K562 (cell line): Measurements from ENCODE around the gene SCN4B. TPM values are rescaled to one million over a fixed set of nuclear protein-coding genes. Genes with fewer than 3 reads are reported as not detected.

ENCODE experiments used
- ATAC-seq: fragments of 200-7000 bp; cut with Tn5 transposase; 3 replicates; pipeline ENCODE4 v1.9.1; 2020; ENCODE audit warnings: moderate library complexity
- BruUV-seq: library from RNA; stranded (reverse); fragments of 400-500 nt; replicated peaks from 2 replicates; lab custom pipeline; 2021; lab: Mats Ljungman, UMichigan
- CTCF ChIA-PET: fragments of 300-600 bp; formaldehyde crosslinking; extraction: SDS; loops from one replicate; lab custom pipeline; 2021; ENCODE audit warnings: low intra/inter-chr PET ratio; lab: Yijun Ruan, JAX
- POLR2A ChIA-PET: fragments of 300-600, 350-650 bp; sonication (Branson Sonifier 250); formaldehyde crosslinking; extraction: SDS; loops from one replicate; lab custom pipeline; 2021; ENCODE audit warnings: antibody characterized with exemption, inconsistent platforms; lab: Yijun Ruan, JAX
- DNase-seq, 4 experiments: peaks; one replicate each; pipeline versions ENCODE4 v3.0.0 to v3.0.0-alpha.2; 2011 to 2018; ENCODE audit warnings: low spot score in 3 of 4, mixed read lengths in 3 of 4; ENCODE audit errors: extremely low read depth in 1 of 4
- FAIRE-seq: peaks from 2 replicates; lab custom pipeline; 2011; peaks lifted over from hg19 to GRCh38; lab: Jason Lieb, UNC
- H2AFZ ChIP-seq: 2 replicates; pipeline ENCODE4 v1.6.0; 2011; ENCODE audit warnings: low read depth, low read length, control low read depth, inconsistent platforms
- H3K27ac ChIP-seq: fragments of 200-600 bp; 3 replicates; pipeline ENCODE4 v1.8.0; 2011; ENCODE audit warnings: low read depth, mild to moderate bottlenecking, control low read depth, inconsistent platforms, low read length, moderate library complexity, mixed read lengths; ENCODE audit errors: extremely low read depth
- H3K27me3 ChIP-seq, 2 experiments: fragments of 300-600 bp in 1 of 2; 2 replicates in 1 of 2; 3 replicates in 1 of 2; pipeline versions ENCODE4 v1.6.0 to v1.8.0; 2011; ENCODE audit warnings: inconsistent platforms in 2 of 2, low read length in 2 of 2, mild to moderate bottlenecking in 1 of 2, mixed read lengths in 1 of 2, moderate library complexity in 1 of 2; ENCODE audit not compliant: control insufficient read depth in 2 of 2, insufficient read depth in 2 of 2
- H3K36me3 ChIP-seq: fragments of 300-600 bp; 3 replicates; pipeline ENCODE4 v1.8.0; 2011; ENCODE audit warnings: mild to moderate bottlenecking, low read length, inconsistent platforms; ENCODE audit not compliant: control insufficient read depth, insufficient read depth
- H3K4me1 ChIP-seq, 2 experiments: fragments of 200-600 bp in 1 of 2; replicated peaks in 1 of 2; 2 replicates in 1 of 2; 3 replicates in 1 of 2; pipeline versions ENCODE4 v1.5.1 to v1.8.0; 2011; ENCODE audit warnings: inconsistent platforms in 2 of 2, low read length in 2 of 2, mild to moderate bottlenecking in 1 of 2, mixed read lengths in 1 of 2, moderate library complexity in 1 of 2; ENCODE audit not compliant: control insufficient read depth in 2 of 2, insufficient read depth in 2 of 2
- H3K4me2 ChIP-seq: 2 replicates; pipeline ENCODE4 v1.6.1; 2011; ENCODE audit warnings: low read length, control low read depth, inconsistent platforms, mixed read lengths; ENCODE audit not compliant: insufficient read depth
- H3K4me3 ChIP-seq: fragments of 200-600 bp; sonication (generic), shearing (Covaris generic); 2 replicates; pipeline ENCODE4 v1.5.1; 2016; ENCODE audit warnings: control low read depth, inconsistent platforms
- H3K79me2 ChIP-seq: fragments of 200-600 bp; 3 replicates; pipeline ENCODE4 v1.8.0; 2011; ENCODE audit warnings: low read length, inconsistent platforms; ENCODE audit not compliant: control insufficient read depth, insufficient read depth
- H3K9ac ChIP-seq, 2 experiments: 2 replicates each; pipeline versions ENCODE4 v1.6.0 to v1.6.1; 2011; ENCODE audit warnings: low read depth in 2 of 2, low read length in 2 of 2, control low read depth in 1 of 2, inconsistent platforms in 1 of 2, mild to moderate bottlenecking in 1 of 2, mixed read lengths in 1 of 2; ENCODE audit not compliant: insufficient read depth in 1 of 2
- H3K9me1 ChIP-seq: one replicate; pipeline ENCODE4 v1.6.0; 2011; ENCODE audit warnings: inconsistent platforms, mild to moderate bottlenecking, low read length, moderate library complexity; ENCODE audit not compliant: control insufficient read depth, insufficient read depth
- H3K9me3 ChIP-seq: replicated peaks from 2 replicates; pipeline ENCODE4 v1.5.1; 2011; ENCODE audit warnings: low read depth, low read length, inconsistent platforms; ENCODE audit not compliant: control insufficient read depth, insufficient read depth
- H4K20me1 ChIP-seq: replicated peaks from 2 replicates; pipeline ENCODE4 v1.6.1; 2011; ENCODE audit warnings: low read length, inconsistent platforms, mixed read lengths; ENCODE audit not compliant: control insufficient read depth, insufficient read depth
- BMI1 ChIP-seq: fragments of 150-350 bp; IDR thresholded peaks from 2 replicates; pipeline ENCODE4 v1.6.1; 2014; ENCODE audit warnings: low read length
- CBX8 ChIP-seq: fragments of 200-600 bp; sonication (generic); IDR thresholded peaks from 2 replicates; pipeline ENCODE4 v1.6.1; 2012; ENCODE audit warnings: borderline replicate concordance, mixed run types, low read depth, mild to moderate bottlenecking, moderate library complexity, mixed read lengths, low read length, control low read depth, inconsistent platforms; ENCODE audit not compliant: poor library complexity, severe bottlenecking; ENCODE audit errors: extremely low read depth
- HMGN3 ChIP-seq: IDR thresholded peaks from 2 replicates; pipeline ENCODE4 v1.6.1; 2011; ENCODE audit warnings: borderline replicate concordance, low read depth, mild to moderate bottlenecking, mixed read lengths, low read length; ENCODE audit not compliant: insufficient read length; ENCODE audit errors: extremely low read depth
- L3MBTL2 ChIP-seq: fragments of 450-650 bp; IDR thresholded peaks from 2 replicates; pipeline ENCODE4 v1.6.1; 2016; ENCODE audit warnings: mild to moderate bottlenecking, moderate library complexity
- MEF2D ChIP-seq: conservative IDR thresholded peaks from 2 replicates; pipeline ENCODE4 v1.6.1; 2016; ENCODE audit warnings: low read depth, missing genetic modification characterization, missing compliant biosample characterization
- MEIS2 ChIP-seq: fragments of 450-650 bp; IDR thresholded peaks from 2 replicates; pipeline ENCODE4 v1.6.1; 2014; ENCODE audit warnings: mild to moderate bottlenecking; ENCODE audit not compliant: partially characterized antibody
- MTA2 ChIP-seq: fragments of 450-650 bp; IDR thresholded peaks from 2 replicates; pipeline ENCODE4 v1.6.1; 2016; ENCODE audit warnings: low read depth
- NEUROD1 ChIP-seq: fragments of 150-350 bp; IDR thresholded peaks from 2 replicates; pipeline ENCODE4 v1.6.1; 2014; ENCODE audit warnings: borderline replicate concordance, low read length, low read depth; ENCODE audit not compliant: partially characterized antibody
- PHF20 ChIP-seq: fragments of 450-650 bp; IDR thresholded peaks from 2 replicates; pipeline ENCODE4 v1.6.1; 2018; ENCODE audit not compliant: partially characterized antibody
- POLR2B ChIP-seq: fragments of 450-650 bp; IDR thresholded peaks from 2 replicates; pipeline ENCODE4 v1.6.1; 2018; ENCODE audit warnings: low read depth; ENCODE audit not compliant: partially characterized antibody
- RFX7 ChIP-seq: fragments of 250-450 bp; sonication (Bioruptor Pico); IDR thresholded peaks from 2 replicates; pipeline ENCODE4 v1.5.1; 2021; ENCODE audit warnings: mild to moderate bottlenecking
- SIRT6 ChIP-seq: IDR thresholded peaks from one replicate; pipeline ENCODE4 v1.6.1; 2012; ENCODE audit warnings: low read depth, mild to moderate bottlenecking, control low read depth, inconsistent platforms, low read length, moderate library complexity
- SIX5 ChIP-seq, 2 experiments: IDR thresholded peaks; 2 replicates each; pipeline ENCODE4 v1.6.1; 2011; ENCODE audit warnings: low read length in 2 of 2, borderline replicate concordance in 1 of 2, low read depth in 1 of 2, mild to moderate bottlenecking in 1 of 2, moderate library complexity in 1 of 2; ENCODE audit not compliant: insufficient read depth in 1 of 2
- SPI1 ChIP-seq: IDR thresholded peaks from 2 replicates; pipeline ENCODE4 v1.6.1; 2011; ENCODE audit warnings: low read depth, low read length, control low read depth, borderline replicate concordance
- ZFP30 ChIP-seq: fragments of 250-450 bp; sonication (Bioruptor Pico); IDR thresholded peaks from 2 replicates; pipeline ENCODE4 v1.8.0; 2022; ENCODE audit warnings: moderate library complexity, mild to moderate bottlenecking, inconsistent platforms, borderline replicate concordance
- WGBS: fragments of 100-300 bp; shearing (Covaris generic); methylation state at CpG from one replicate; pipeline ENCODE4 v1.1.6; 2016; ENCODE audit warnings: low coverage, mixed read lengths; ENCODE audit not compliant: insufficient coverage; ENCODE audit errors: missing lambda C conversion rate; 5-methylcytosine and 5-hydroxymethylcytosine counted together
- in situ Hi-C: fragments of 300-500 bp; cut with MboI; formaldehyde crosslinking; loops from 4 replicates; pipeline ENCODE4 v1.15.0; 2018; ENCODE audit warnings: inconsistent platforms, mixed read lengths
- intact Hi-C: fragments of 100-400 bp; cut with micrococcal nuclease; formaldehyde crosslinking; loops from 2 replicates; pipeline ENCODE4 v1.14.2; 2022
- polyA plus RNA-seq, 8 experiments: library from polyadenylated mRNA; depleted of rRNA in 4 of 8; stranded (reverse) in 5 of 8; unstranded in 3 of 8; fragments of >200 nt; fragmentation: Nextera tagmentation in 2 of 8; fragmentation: Illumina TruSeq in 1 of 8; extraction: Ambion mirVana in 2 of 8; extraction: Trizol in 1 of 8; gene quantifications; 2 replicates each; pipeline versions ENCODE4 v1.2.1 to v1.2.3, GENCODE V29; 2011 to 2014; ENCODE audit warnings: inconsistent platforms in 1 of 8, missing spikeins in 1 of 8
- total RNA-seq, 7 experiments: library from RNA; depleted of rRNA in 6 of 7; stranded (reverse); fragments of >200 nt in 6 of 7; fragmentation: Illumina TruSeq in 2 of 7; extraction: Trizol in 2 of 7; gene quantifications; 2 replicates each; pipeline versions ENCODE4 v1.2.1 to v1.2.3, GENCODE V29; 2011 to 2021; ENCODE audit warnings: low replicate concordance in 1 of 7
- TF ChIP-seq, protein P1 (sequence below): IDR thresholded peaks from 2 replicates; pipeline ENCODE4 v1.6.1; 2012; ENCODE audit warnings: low read depth, low read length, improper control_type of control experiment, borderline replicate concordance
- TF ChIP-seq, protein P2 (sequence below): fragments of 250-450 bp; sonication (Bioruptor Pico); IDR thresholded peaks from 2 replicates; pipeline ENCODE4 v1.8.0; 2021; ENCODE audit warnings: mild to moderate bottlenecking, moderate library complexity
- TF ChIP-seq, protein P3 (sequence below), 3 experiments: fragments of 200-800 bp in 1 of 3; sonication (Bioruptor generic) in 1 of 3; sonication (generic) in 1 of 3; formaldehyde crosslinking in 1 of 3; IDR thresholded peaks; 2 replicates each; pipeline versions ENCODE4 v1.6.1 to v1.8.0; 2016 to 2022; ENCODE audit warnings: mild to moderate bottlenecking in 2 of 3, missing compliant biosample characterization in 2 of 3, missing genetic modification characterization in 2 of 3, missing genetic modification reagents in 1 of 3

The SCN4B gene
- total and polyA plus RNA-seq, 9 of the 15 experiments (the other 6 are each of a cell fraction or from before 2014, with no cell fraction given), result 0.03 TPM; not detected in 8

DNA sequence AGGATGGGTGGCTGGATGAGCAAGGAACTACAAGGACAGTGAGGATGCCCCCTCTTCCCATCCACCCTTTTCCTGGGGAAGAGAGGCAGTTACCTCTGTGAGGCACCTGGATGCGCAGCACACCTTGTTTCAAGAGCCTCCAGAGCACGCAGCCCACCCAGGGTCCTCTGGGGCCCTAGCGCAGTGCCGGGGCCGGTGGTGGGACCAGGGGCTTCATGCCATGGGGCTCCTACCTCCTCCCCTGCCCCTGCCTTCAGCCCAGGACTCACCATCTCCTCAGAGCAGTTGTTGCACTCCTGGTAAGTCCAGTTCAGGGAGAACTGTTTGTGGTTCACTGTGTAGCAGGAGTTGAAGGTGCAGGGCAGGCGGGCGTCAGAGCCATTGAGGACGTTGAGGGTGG is 15.7 kb upstream of the SCN4B start:
- Histone ChIP-seq H3K9me3 (no peaks in the 10 kb centered on the region), H3K27ac (no peak overlapping the region), H3K4me2 (no peak overlapping the region), H2AFZ (no peak overlapping the region), H3K9ac (no peak overlapping the region), H3K27me3 (peaks cover 22 to 83% of the 10 kb centered on the region in 2 experiments; a peak in 4 of 5 replicates), H3K4me3 (no peak overlapping the region), H3K36me3 (no peaks in the 10 kb centered on the region), H3K4me1 (peaks cover 0 to 10% of the 10 kb centered on the region in 2 experiments; a peak in 2 of 5 replicates), H4K20me1 (peaks cover 22% of the 10 kb centered on the region), H3K9me1 (no peaks in the 10 kb centered on the region), H3K79me2 (no peaks in the 10 kb centered on the region)
- WGBS, result 0% methylated on average over 8 of the region's 8 CpGs
- intact Hi-C loops (no loop called here), in situ Hi-C loops (no loop called here)
- CTCF ChIA-PET, result no interaction called here
- ATAC-seq, result no peak
- POLR2A ChIA-PET, result interaction anchor here (1.3 kb wide), 1 partner anchor 34 kb away, joined by 4 read pairs; no protein-coding TSS in a partner anchor
- TF ChIP-seq HMGN3 (no peak), RFX7 (CRISPR knock-in tag) (no peak), SPI1 (no peak), PHF20 (no peak), MEIS2 (no peak), MTA2 (no peak), SIRT6 (no peak), MEF2D (tag) (no peak), CBX8 (no peak), POLR2B (no peak), ZFP30 (CRISPR knock-in tag) (no peak), NEUROD1 (no peak), BMI1 (no peak), L3MBTL2 (no peak), SIX5 (IDR thresholded peaks at IDR 0.05; ENCODE audit: borderline replicate concordance in 1 of 2, insufficient read depth in 1 of 2, low read depth in 1 of 2, low read length in 2 of 2) (no peak)
- TF ChIP-seq, protein P1, sequence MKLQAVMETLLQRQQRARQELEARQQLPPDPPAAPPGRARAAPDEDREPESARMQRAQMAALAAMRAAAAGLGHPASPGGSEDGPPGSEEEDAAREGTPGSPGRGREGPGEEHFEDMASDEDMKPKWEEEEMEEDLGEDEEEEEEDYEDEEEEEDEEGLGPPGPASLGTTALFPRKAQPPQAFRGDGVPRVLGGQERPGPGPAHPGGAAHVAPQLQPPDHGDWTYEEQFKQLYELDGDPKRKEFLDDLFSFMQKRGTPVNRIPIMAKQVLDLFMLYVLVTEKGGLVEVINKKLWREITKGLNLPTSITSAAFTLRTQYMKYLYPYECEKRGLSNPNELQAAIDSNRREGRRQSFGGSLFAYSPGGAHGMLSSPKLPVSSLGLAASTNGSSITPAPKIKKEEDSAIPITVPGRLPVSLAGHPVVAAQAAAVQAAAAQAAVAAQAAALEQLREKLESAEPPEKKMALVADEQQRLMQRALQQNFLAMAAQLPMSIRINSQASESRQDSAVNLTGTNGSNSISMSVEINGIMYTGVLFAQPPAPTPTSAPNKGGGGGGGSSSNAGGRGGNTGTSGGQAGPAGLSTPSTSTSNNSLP, result no peak
- TF ChIP-seq, protein P2, sequence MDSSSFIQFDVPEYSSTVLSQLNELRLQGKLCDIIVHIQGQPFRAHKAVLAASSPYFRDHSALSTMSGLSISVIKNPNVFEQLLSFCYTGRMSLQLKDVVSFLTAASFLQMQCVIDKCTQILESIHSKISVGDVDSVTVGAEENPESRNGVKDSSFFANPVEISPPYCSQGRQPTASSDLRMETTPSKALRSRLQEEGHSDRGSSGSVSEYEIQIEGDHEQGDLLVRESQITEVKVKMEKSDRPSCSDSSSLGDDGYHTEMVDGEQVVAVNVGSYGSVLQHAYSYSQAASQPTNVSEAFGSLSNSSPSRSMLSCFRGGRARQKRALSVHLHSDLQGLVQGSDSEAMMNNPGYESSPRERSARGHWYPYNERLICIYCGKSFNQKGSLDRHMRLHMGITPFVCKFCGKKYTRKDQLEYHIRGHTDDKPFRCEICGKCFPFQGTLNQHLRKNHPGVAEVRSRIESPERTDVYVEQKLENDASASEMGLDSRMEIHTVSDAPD (CRISPR knock-in tag), result no peak
- TF ChIP-seq, protein P3, sequence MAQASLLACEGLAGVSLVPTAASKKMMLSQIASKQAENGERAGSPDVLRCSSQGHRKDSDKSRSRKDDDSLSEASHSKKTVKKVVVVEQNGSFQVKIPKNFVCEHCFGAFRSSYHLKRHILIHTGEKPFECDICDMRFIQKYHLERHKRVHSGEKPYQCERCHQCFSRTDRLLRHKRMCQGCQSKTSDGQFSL (CRISPR knock-in tag; IDR thresholded peaks at IDR 0.05), result no peak
- TF ChIP-seq, protein P3 (tag; IDR thresholded peaks at IDR 0.05), result no peak
- no peak for FAIRE-seq
- DNase-seq, result no peak
- no TSS peak for BruUV-seq
